Adrenal gland (tissue), 12 donors: Measurements from ENCODE around the gene FANCI. TPM values are rescaled to one million over a fixed set of nuclear protein-coding genes. Genes with fewer than 3 reads are reported as not detected.

Experiments
- DNase-seq, 7 donors: peaks; one replicate each; pipeline ENCODE4 v3.0.0-alpha.2; 2019 to 2020
- H3K27ac ChIP-seq, 5 donors: fragments of 200-600 bp; sonication (generic) in 4 of 5; 1 replicate in 3 of 5; 2 replicates in 2 of 5; pipeline versions ENCODE4 v1.5.1 to v1.8.0; 2016 to 2020; ENCODE audit warnings: mild to moderate bottlenecking in 1 of 5
- H3K27me3 ChIP-seq: fragments of 200-600 bp; 2 replicates; pipeline ENCODE4 v1.8.0; 2021
- H3K36me3 ChIP-seq, 2 donors: fragments of 200-600 bp; replicated peaks in 1 of 2; 1 replicate in 1 of 2; 2 replicates in 1 of 2; pipeline versions ENCODE4 v1.5.1 to v1.8.0; 2018 to 2022
- H3K4me1 ChIP-seq, 2 donors: fragments of 200-600 bp; replicated peaks in 1 of 2; 1 replicate in 1 of 2; 2 replicates in 1 of 2; pipeline versions ENCODE4 v1.5.1 to v1.8.0; 2018 to 2021
- H3K4me3 ChIP-seq, 4 donors: fragments of 200-600 bp; sonication (generic) in 3 of 4; one replicate each; pipeline ENCODE4 v1.5.1; 2016 to 2018
- H3K9me3 ChIP-seq, 3 donors: fragments of 200-600 bp; sonication (generic) in 1 of 3; replicated peaks in 1 of 3; 1 replicate in 2 of 3; 2 replicates in 1 of 3; pipeline versions ENCODE4 v1.5.1 to v1.8.0; 2016 to 2021
- CTCF ChIP-seq, 6 experiments: fragments of 450-650 bp in 4 of 6; fragments of 200-600 bp in 2 of 6; sonication (generic) in 1 of 6; IDR thresholded peaks; 1 replicate in 5 of 6; 2 replicates in 1 of 6; pipeline versions ENCODE4 v1.5.1 to v1.8.0; 2016 to 2021; ENCODE audit warnings: antibody characterized with exemption in 6 of 6, mild to moderate bottlenecking in 2 of 6, moderate library complexity in 1 of 6
- POLR2A ChIP-seq, 2 donors: fragments of 450-650 bp; IDR thresholded peaks; one replicate each; pipeline ENCODE4 v1.6.1; 2017; ENCODE audit warnings: antibody characterized with exemption in 2 of 2, mild to moderate bottlenecking in 2 of 2, moderate library complexity in 1 of 2
- WGBS, 4 donors: extraction: QIAGEN DNeasy Blood & Tissue Kit in 2 of 4; methylation state at CpG; one replicate each; pipeline versions ENCODE4 v1.1.5 to v1.1.7; 2013 to 2017; 5-methylcytosine and 5-hydroxymethylcytosine counted together
- intact Hi-C, 2 donors: fragments of 100-400 bp; cut with DNase I; formaldehyde crosslinking; loops; one replicate each; pipeline versions ENCODE4 v1.14.1 to v1.15.0; 2022 to 2023
- polyA plus RNA-seq, 3 donors: library from polyadenylated mRNA; stranded (reverse); fragments of 200-250 nt in 2 of 3; fragments of 350-450 nt in 1 of 3; fragmentation: Illumina TruSeq in 1 of 3; extraction: RNeasy Lipid Tissue Mini Kit (QIAGEN cat#74804) in 1 of 3; gene quantifications; one replicate each; pipeline ENCODE4 v1.2.3, GENCODE V29; 2013 to 2014
- total RNA-seq, 9 donors: library from RNA; depleted of rRNA in 4 of 9; stranded (reverse); fragments of >200 nt in 4 of 9; fragments of 120-200 nt in 1 of 9; fragmentation: NEBNext Ultra II Directional in 1 of 9; extraction: Animal tissue kit (Norgen Biotek cat#: 25700) in 1 of 9; gene quantifications; one replicate each; pipeline versions ENCODE4 v1.1.0 to v1.2.4, GENCODE V29; 2013 to 2023
- donor health status: healthy with polysubstance abuse.
- donor health status: Bipolar disorder and iron deficiency.
- donor health status: DM: yes; HTN: yes; CAD: no.
- donor health status: DM: no; HTN: no; CAD: no.
- donor health status: DM: no; HTN: no; CAD: no.
- donor health status: DM: yes; HTN: yes; CAD: no.

The FANCI gene
- total and polyA plus RNA-seq, 12 donors: 1.5 to 23.5 (median 4.5) TPM

DNA sequence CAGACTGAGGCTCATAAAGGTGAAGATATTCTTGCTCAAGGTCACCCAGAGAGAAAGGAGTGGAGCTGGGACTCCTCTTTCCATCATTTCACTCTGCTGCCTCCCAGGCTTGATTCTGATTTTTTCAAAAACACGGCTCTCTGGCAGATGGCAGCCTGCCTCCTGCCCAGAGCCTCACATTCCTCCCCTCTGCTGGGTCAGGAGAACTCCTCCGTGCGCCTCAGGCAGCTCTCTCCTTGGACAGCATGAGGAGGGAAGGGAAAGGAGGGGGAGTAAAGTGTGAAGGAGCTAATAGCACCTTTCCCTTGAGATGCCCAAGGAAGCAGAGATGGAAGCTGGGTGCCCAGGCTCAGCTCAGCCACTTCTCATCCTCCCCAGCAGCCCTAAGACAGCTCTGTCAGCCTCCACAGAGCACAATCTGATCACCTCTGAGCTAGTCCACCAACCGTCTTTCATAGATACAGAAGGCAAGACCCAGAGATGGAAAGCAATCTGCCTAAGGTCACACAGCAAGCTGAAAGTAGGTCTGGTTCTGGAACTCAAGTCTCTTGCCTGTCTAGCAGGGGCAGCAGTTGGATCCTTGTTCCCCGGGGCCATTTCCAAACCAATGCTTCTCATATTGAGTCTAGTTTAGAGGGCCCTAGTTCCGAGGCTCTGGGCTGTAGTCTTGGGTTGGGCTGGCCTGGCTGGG lies 25.9 kb upstream of the FANCI start:
- no peak for DNase-seq
- 63 to 83% (median 72%) methylated on average over 6 of the region's 6 CpGs for WGBS, 4 donors
- Histone ChIP-seq H3K9me3 (no peaks in the 10 kb centered on the region), H3K27me3 (no peaks in the 10 kb centered on the region), H3K36me3 (no peaks in the 10 kb centered on the region), H3K27ac (no peak overlapping the region), H3K4me1 (no peaks in the 10 kb centered on the region), H3K4me3 (no peak overlapping the region)
- TF ChIP-seq CTCF (IDR thresholded peaks at IDR 0.05) (no peak), POLR2A (IDR thresholded peaks at IDR 0.05) (no peak)
- intact Hi-C loops: loop anchor here in 1 of 2 donors (10.0 kb wide), 2 partner anchors 77 to 217 kb away; no protein-coding TSS in a partner anchor

GRCh38 chr15:89218531-89218930 lies 25.2 kb upstream of the FANCI start:
- H3K27ac ChIP-seq: no peak overlapping the region
- no peak for DNase-seq
- TF ChIP-seq CTCF (IDR thresholded peaks at IDR 0.05) (no peak), POLR2A (IDR thresholded peaks at IDR 0.05) (no peak)
- intact Hi-C loops: loop anchor here in 1 of 2 donors (10.0 kb wide), 2 partner anchors 76 to 216 kb away; no protein-coding TSS in a partner anchor
- 84 to 93% (median 88%) methylated on average over 8 of the region's 8 CpGs for WGBS, 4 donors
- H3K9me3 ChIP-seq: no peaks in the 10 kb centered on the region
- H3K4me1 ChIP-seq: no peaks in the 10 kb centered on the region
- no peaks in the 10 kb centered on the region for H3K36me3 ChIP-seq
- no peaks in the 10 kb centered on the region for H3K27me3 ChIP-seq
- H3K4me3 ChIP-seq: no peak overlapping the region

DNA sequence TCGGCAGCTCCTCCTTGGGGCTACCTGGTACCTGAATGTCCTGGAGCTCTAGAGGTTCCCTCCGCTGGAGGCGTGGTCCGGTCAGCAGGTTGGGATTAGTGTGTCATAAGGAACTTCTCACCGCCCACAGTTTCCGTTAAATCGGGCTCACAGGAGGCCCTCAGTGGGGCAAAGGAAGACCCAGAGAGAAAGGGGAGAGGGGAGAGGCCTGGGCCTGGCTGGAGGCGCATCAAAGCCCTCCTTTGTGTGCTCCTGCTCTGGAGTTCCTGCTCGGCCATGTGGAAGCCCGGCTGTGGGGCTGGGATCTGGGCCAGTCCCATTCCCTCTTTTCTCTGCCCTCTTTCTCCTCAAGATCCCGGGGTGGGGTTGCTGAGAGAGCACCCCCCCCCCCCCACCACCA lies 22.2 kb upstream of the FANCI start, which contains the start of gene RLBP1:
TSS of gene RLBP1 (minus strand) at position 37 of the 400 bp plus-strand sequence. CDS start 2,604 bp downstream, outside the sequence.
- Histone ChIP-seq H3K27ac (no peak within 1 kb of the TSS), H3K36me3 (no peaks in the 10 kb centered on the region), H3K9me3 (no peaks in the 10 kb centered on the region), H3K27me3 (no peaks in the 10 kb centered on the region), H3K4me1 (no peaks in the 10 kb centered on the region), H3K4me3 (no peak within 1 kb of the TSS)
- TF ChIP-seq CTCF (IDR thresholded peaks at IDR 0.05) (no peak), POLR2A (IDR thresholded peaks at IDR 0.05) (no peak)
- intact Hi-C loops: no loop called here
- no peak for DNase-seq
- WGBS, 4 donors: 69 to 84% (median 76%) methylated on average over 5 to 11 of the region's 11 CpGs

- Histone ChIP-seq H3K27ac (no peak overlapping the region), H3K4me1 (no peaks in the 10 kb centered on the region), H3K9me3 (no peaks in the 10 kb centered on the region), H3K36me3 (no peaks in the 10 kb centered on the region), H3K4me3 (no peak overlapping the region), H3K27me3 (no peaks in the 10 kb centered on the region)
- intact Hi-C loops: no loop called here
- WGBS, 4 donors: 91 to 96% (median 93%) methylated on average over 5 of the region's 5 CpGs
- no peak for TF ChIP-seq CTCF (IDR thresholded peaks at IDR 0.05)
- no peak for TF ChIP-seq POLR2A (IDR thresholded peaks at IDR 0.05)
- no peak for DNase-seq
These were observed 18.2 kb upstream of the FANCI start for GRCh38 chr15:89225588-89225987.
